H9 (cell line): ENCODE measurements around the gene KPTN. TPM values are rescaled to one million over a fixed set of nuclear protein-coding genes. Genes with fewer than 3 reads are reported as not detected.

ENCODE experiments used
- DNase-seq: peaks from one replicate; pipeline ENCODE4 v3.0.0-alpha.2; 2017
- H2AFZ ChIP-seq: one replicate; pipeline ENCODE4 v1.6.1; 2013; ENCODE audit warnings: mild to moderate bottlenecking, low read length, control low read depth, moderate library complexity
- H2AK5ac ChIP-seq: 2 replicates; pipeline ENCODE4 v1.6.1; 2013; ENCODE audit warnings: low read length, control low read depth, mixed read lengths; ENCODE audit not compliant: insufficient read length
- H2BK120ac ChIP-seq: one replicate; pipeline ENCODE4 v1.6.1; 2013; ENCODE audit warnings: low read depth, mild to moderate bottlenecking, low read length, control low read depth, inconsistent platforms; ENCODE audit not compliant: poor library complexity, severe bottlenecking
- H2BK12ac ChIP-seq: 2 replicates; pipeline ENCODE4 v1.6.1; 2013; ENCODE audit warnings: low read length, control low read depth, mixed read lengths, low read depth; ENCODE audit not compliant: insufficient read length
- H2BK15ac ChIP-seq: 2 replicates; pipeline ENCODE4 v1.6.1; 2013; ENCODE audit warnings: low read depth, low read length, control low read depth
- H2BK20ac ChIP-seq: one replicate; pipeline ENCODE4 v1.6.1; 2013; ENCODE audit warnings: low read depth, mild to moderate bottlenecking, low read length, control low read depth, inconsistent platforms; ENCODE audit not compliant: poor library complexity, severe bottlenecking
- H2BK5ac ChIP-seq: 2 replicates; pipeline ENCODE4 v1.6.1; 2013; ENCODE audit warnings: low read length, control low read depth, mixed read lengths; ENCODE audit not compliant: insufficient read length
- H3K14ac ChIP-seq: 2 replicates; pipeline ENCODE4 v1.6.1; 2013; ENCODE audit warnings: low read length, control low read depth; ENCODE audit not compliant: insufficient read depth
- H3K18ac ChIP-seq: 2 replicates; pipeline ENCODE4 v1.6.1; 2013; ENCODE audit warnings: low read depth, mild to moderate bottlenecking, mixed read lengths, low read length, control low read depth; ENCODE audit not compliant: insufficient read length
- H3K23ac ChIP-seq: 2 replicates; pipeline ENCODE4 v1.6.1; 2013; ENCODE audit warnings: low read length, control low read depth, mixed read lengths, low read depth; ENCODE audit not compliant: insufficient read length
- H3K23me2 ChIP-seq: 2 replicates; pipeline ENCODE4 v1.6.1; 2013; ENCODE audit warnings: low read depth, mild to moderate bottlenecking, mixed read lengths, low read length, control low read depth; ENCODE audit not compliant: insufficient read length, poor library complexity, severe bottlenecking
- H3K27ac ChIP-seq: 2 replicates; pipeline ENCODE4 v1.5.1; 2013; ENCODE audit warnings: low read length, control low read depth, mixed read lengths, low read depth; ENCODE audit not compliant: insufficient read length
- H3K27me3 ChIP-seq: 2 replicates; pipeline ENCODE4 v1.6.1; 2013; ENCODE audit warnings: low read length, control low read depth, inconsistent platforms; ENCODE audit not compliant: insufficient read depth
- H3K4ac ChIP-seq: 2 replicates; pipeline ENCODE4 v1.6.1; 2013; ENCODE audit warnings: low read depth, mild to moderate bottlenecking, control low read depth, inconsistent platforms, low read length, moderate library complexity
- H3K4me1 ChIP-seq: 2 replicates; pipeline ENCODE4 v1.6.1; 2013; ENCODE audit warnings: low read length, control low read depth, inconsistent platforms; ENCODE audit not compliant: insufficient read depth
- H3K4me2 ChIP-seq: 2 replicates; pipeline ENCODE4 v1.6.1; 2013; ENCODE audit warnings: low read length, control low read depth, mixed read lengths; ENCODE audit not compliant: insufficient read length, insufficient read depth
- H3K56ac ChIP-seq: 2 replicates; pipeline ENCODE4 v1.6.1; 2013; ENCODE audit warnings: low read depth, mild to moderate bottlenecking, mixed read lengths, low read length, control low read depth; ENCODE audit not compliant: insufficient read length
- H3K79me1 ChIP-seq: 2 replicates; pipeline ENCODE4 v1.6.1; 2013; ENCODE audit warnings: low read depth, mild to moderate bottlenecking, moderate library complexity, low read length, control low read depth, inconsistent platforms; ENCODE audit not compliant: insufficient read depth, poor library complexity, severe bottlenecking
- H3K79me2 ChIP-seq: 2 replicates; pipeline ENCODE4 v1.6.1; 2013; ENCODE audit warnings: low read length, control low read depth, inconsistent platforms; ENCODE audit not compliant: insufficient read depth
- H3K9ac ChIP-seq: 2 replicates; pipeline ENCODE4 v1.6.1; 2013; ENCODE audit warnings: low read length, control low read depth, mixed read lengths; ENCODE audit not compliant: insufficient read length; ENCODE audit errors: extremely low read depth
- H3K9me3 ChIP-seq: one replicate; pipeline ENCODE4 v1.6.1; 2013; ENCODE audit warnings: low read depth, low read length, inconsistent platforms; ENCODE audit not compliant: control insufficient read depth
- H3T11ph ChIP-seq: one replicate; pipeline ENCODE4 v1.6.1; 2013; ENCODE audit warnings: mild to moderate bottlenecking, low read length, control low read depth, inconsistent platforms
- H4K20me1 ChIP-seq: one replicate; pipeline ENCODE4 v1.6.1; 2013; ENCODE audit not compliant: control insufficient read depth, insufficient read length, insufficient read depth
- H4K5ac ChIP-seq: 2 replicates; pipeline ENCODE4 v1.6.1; 2013; ENCODE audit warnings: low read depth, mild to moderate bottlenecking, mixed read lengths, low read length, control low read depth; ENCODE audit not compliant: insufficient read length
- H4K8ac ChIP-seq: replicated peaks from 2 replicates; pipeline ENCODE4 v1.6.1; 2013; ENCODE audit warnings: low read length, control low read depth, mixed read lengths, low read depth; ENCODE audit not compliant: insufficient read length
- H4K91ac ChIP-seq: 2 replicates; pipeline ENCODE4 v1.6.1; 2013; ENCODE audit warnings: low read depth, mild to moderate bottlenecking, moderate library complexity, mixed read lengths, low read length, control low read depth; ENCODE audit not compliant: insufficient read length
- H3K27ac Mint-ChIP-seq, 3 experiments: 2 replicates in 2 of 3; 3 replicates in 1 of 3; pipeline ENCODE4 v1.8.0; 2020 to 2021; ENCODE audit warnings: mixed read lengths in 3 of 3, mild to moderate bottlenecking in 1 of 3, moderate library complexity in 1 of 3
- H3K27me3 Mint-ChIP-seq: 2 replicates; pipeline ENCODE4 v1.8.0; 2021; ENCODE audit warnings: low read depth, mild to moderate bottlenecking, moderate library complexity, mixed read lengths
- H3K36me3 Mint-ChIP-seq, 3 experiments: 2 replicates in 2 of 3; 3 replicates in 1 of 3; pipeline ENCODE4 v1.8.0; 2020 to 2021; ENCODE audit warnings: low read depth in 3 of 3, mixed read lengths in 3 of 3; ENCODE audit not compliant: insufficient read depth in 1 of 3
- H3K4me1 Mint-ChIP-seq, 2 experiments: 2 replicates each; pipeline ENCODE4 v1.8.0; 2020; ENCODE audit warnings: mixed read lengths in 2 of 2
- H3K4me3 Mint-ChIP-seq, 2 experiments: 2 replicates in 1 of 2; 3 replicates in 1 of 2; pipeline ENCODE4 v1.8.0; 2020 to 2021; ENCODE audit warnings: mild to moderate bottlenecking in 2 of 2, mixed read lengths in 2 of 2, moderate library complexity in 1 of 2
- H3K9me3 Mint-ChIP-seq, 2 experiments: 2 replicates in 1 of 2; 3 replicates in 1 of 2; pipeline ENCODE4 v1.8.0; 2020; ENCODE audit warnings: mild to moderate bottlenecking in 2 of 2, mixed read lengths in 2 of 2, moderate library complexity in 1 of 2
- CTCF ChIP-seq: fragments of 200-600 bp; sonication (generic); conservative IDR thresholded peaks from 3 replicates; pipeline ENCODE4 v1.8.0; 2021; ENCODE audit warnings: antibody characterized with exemption, mild to moderate bottlenecking
- WGBS: extraction: QIAGEN DNeasy Blood & Tissue Kit; methylation state at CpG from one replicate; pipeline ENCODE4 v1.1.7; 2013; ENCODE audit warnings: missing lambda C conversion rate, low lambda C conversion rate, mixed read lengths; ENCODE audit not compliant: insufficient read length; ENCODE audit errors: extremely low coverage; 5-methylcytosine and 5-hydroxymethylcytosine counted together
- total RNA-seq: library from RNA; stranded (reverse); gene quantifications from 2 replicates; pipeline ENCODE4 v1.2.1, GENCODE V29; 2021

Gene KPTN
- total RNA-seq, 1 experiment from 2014 or later, result 35.4 TPM

DNA sequence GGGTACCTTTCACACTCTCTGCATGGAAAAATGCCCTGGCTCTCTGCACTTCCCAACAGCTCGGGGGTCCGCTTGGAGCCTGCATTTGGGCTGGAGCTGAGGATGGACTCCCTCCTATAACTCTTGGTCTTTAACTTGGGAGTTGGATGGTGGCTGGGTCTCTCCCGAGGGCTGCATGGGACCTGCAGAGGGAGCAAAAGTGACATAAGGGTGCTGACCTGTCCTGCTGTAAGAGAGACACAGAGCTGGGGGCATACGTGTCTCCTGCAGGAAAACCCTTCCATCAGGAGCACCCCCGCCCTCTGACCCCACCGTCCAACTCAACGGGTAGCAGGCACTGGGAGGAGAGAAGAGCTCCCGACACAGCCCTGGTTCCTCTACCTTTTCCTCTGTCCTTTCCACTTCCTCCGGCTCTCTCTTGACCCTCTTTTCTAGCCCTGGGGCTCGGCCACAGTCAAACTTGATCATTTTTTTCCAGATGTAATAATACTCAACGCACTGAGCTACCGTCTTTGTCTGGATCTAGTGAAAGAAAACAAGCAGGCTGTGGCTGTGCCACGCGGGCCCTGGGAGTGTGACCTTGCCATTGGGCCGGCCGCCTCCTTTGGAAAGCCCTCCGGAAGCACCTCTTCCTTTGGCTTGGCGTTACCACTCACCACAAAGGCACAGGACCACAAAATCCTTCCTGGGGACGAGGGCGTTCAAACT is 37.6 kb upstream of the KPTN start:
- Histone ChIP-seq H3K56ac (no peak overlapping the region), H3K4me2 (no peak overlapping the region), H3K27ac (no peak overlapping the region), H3K79me2 (no peaks in the 10 kb centered on the region), H3K79me1 (no peaks in the 10 kb centered on the region), H3K27me3 (no peaks in the 10 kb centered on the region), H2BK12ac (no peak overlapping the region), H2BK5ac (no peak overlapping the region), H3K14ac (no peak overlapping the region), H3K9me3 (no peaks in the 10 kb centered on the region), H3K23ac (no peak overlapping the region), H2AFZ (no peak overlapping the region), H3T11ph (no peak overlapping the region), H3K4me1 (no peaks in the 10 kb centered on the region), H2BK20ac (no peak overlapping the region), H3K4ac (no peak overlapping the region), H3K9ac (no peak overlapping the region), H4K5ac (no peak overlapping the region), H3K18ac (no peak overlapping the region), H2BK120ac (no peak overlapping the region), H2BK15ac (no peak overlapping the region), H4K91ac (no peak overlapping the region), H3K23me2 (no peaks in the 10 kb centered on the region), H4K8ac (peak overlapping the region; percentile 6), H4K20me1 (no peaks in the 10 kb centered on the region), H2AK5ac (no peak overlapping the region)
- no peak overlapping the region for H3K4me3 Mint-ChIP-seq
- no peak for DNase-seq
- H3K4me1 Mint-ChIP-seq, result peaks cover 5 to 15% of the 10 kb centered on the region in 2 experiments; a peak in 3 of 4 replicates
- no CpG with 5 or more reads among the region's 20 CpGs for WGBS
- peaks cover 3% of the 10 kb centered on the region for H3K27me3 Mint-ChIP-seq
- no peak for TF ChIP-seq CTCF
- no peaks in the 10 kb centered on the region for H3K9me3 Mint-ChIP-seq
- H3K36me3 Mint-ChIP-seq, result no peaks in the 10 kb centered on the region; a peak in 1 of 7 replicates
- peak overlapping the region in 1 of 3 experiments; percentile 33; a peak in 2 of 7 replicates for H3K27ac Mint-ChIP-seq
